Trophoblast cell (in vitro differentiated cells and primary cell): ENCODE data around the gene WDR88.
"Not testable (repeated sequence)": the region's sequence is repeated elsewhere in the genome, so short reads cannot be mapped to it uniquely, and the experiment has no call there.

Experiments
- DNase-seq, 2 donors: peaks; one replicate each; pipeline ENCODE4 v3.0.0-alpha.2; 2016
- H2AFZ ChIP-seq: 2 replicates; pipeline ENCODE4 v1.6.1; 2013; ENCODE audit warnings: low read length, moderate library complexity, mild to moderate bottlenecking; ENCODE audit not compliant: insufficient read depth, poor library complexity
- H2AK5ac ChIP-seq: 2 replicates; pipeline ENCODE4 v1.6.1; 2013; ENCODE audit warnings: mild to moderate bottlenecking, low read length
- H2BK120ac ChIP-seq: 2 replicates; pipeline ENCODE4 v1.6.1; 2013; ENCODE audit warnings: low read length, mild to moderate bottlenecking, moderate library complexity; ENCODE audit not compliant: insufficient read depth, poor library complexity
- H2BK12ac ChIP-seq: 2 replicates; pipeline ENCODE4 v1.6.1; 2013; ENCODE audit warnings: mild to moderate bottlenecking, low read length, moderate library complexity
- H2BK5ac ChIP-seq: 2 replicates; pipeline ENCODE4 v1.6.1; 2013; ENCODE audit warnings: low read length, low read depth, moderate library complexity, mild to moderate bottlenecking; ENCODE audit not compliant: poor library complexity
- H3K14ac ChIP-seq: 2 replicates; pipeline ENCODE4 v1.6.1; 2013; ENCODE audit warnings: mild to moderate bottlenecking, low read length
- H3K18ac ChIP-seq: 2 replicates; pipeline ENCODE4 v1.6.1; 2013; ENCODE audit warnings: mild to moderate bottlenecking, low read length
- H3K23ac ChIP-seq: 2 replicates; pipeline ENCODE4 v1.6.1; 2013; ENCODE audit warnings: low read length
- H3K27ac ChIP-seq: 2 replicates; pipeline ENCODE4 v1.5.1; 2013; ENCODE audit warnings: low read depth, mild to moderate bottlenecking, inconsistent platforms, low read length, moderate library complexity
- H3K27me3 ChIP-seq: 2 replicates; pipeline ENCODE4 v1.6.1; 2013; ENCODE audit warnings: inconsistent platforms, mild to moderate bottlenecking, low read length, moderate library complexity; ENCODE audit not compliant: insufficient read depth
- H3K36me3 ChIP-seq, 2 experiments: 1 replicate in 1 of 2; 2 replicates in 1 of 2; pipeline ENCODE4 v1.6.1; 2013; ENCODE audit warnings: low read length in 2 of 2, mild to moderate bottlenecking in 2 of 2, moderate library complexity in 1 of 2; ENCODE audit not compliant: insufficient read depth in 2 of 2, control insufficient read depth in 1 of 2
- H3K4ac ChIP-seq: 2 replicates; pipeline ENCODE4 v1.6.1; 2013; ENCODE audit warnings: low read depth, mild to moderate bottlenecking, low read length, moderate library complexity
- H3K4me1 ChIP-seq, 2 experiments: 1 replicate in 1 of 2; 2 replicates in 1 of 2; pipeline ENCODE4 v1.6.1; 2013; ENCODE audit warnings: low read length in 2 of 2, mild to moderate bottlenecking in 2 of 2, moderate library complexity in 1 of 2; ENCODE audit not compliant: insufficient read depth in 2 of 2, control insufficient read depth in 1 of 2
- H3K4me2 ChIP-seq: 2 replicates; pipeline ENCODE4 v1.6.1; 2013; ENCODE audit warnings: inconsistent platforms, mild to moderate bottlenecking, low read length, moderate library complexity
- H3K4me3 ChIP-seq: 2 replicates; pipeline ENCODE4 v1.5.1; 2013; ENCODE audit warnings: mild to moderate bottlenecking, low read depth, low read length, inconsistent platforms
- H3K79me1 ChIP-seq: one replicate; pipeline ENCODE4 v1.6.1; 2013; ENCODE audit warnings: low read length
- H3K79me2 ChIP-seq: 2 replicates; pipeline ENCODE4 v1.6.1; 2013; ENCODE audit warnings: low read length, mild to moderate bottlenecking; ENCODE audit not compliant: control insufficient read depth, insufficient read depth, poor library complexity
- H3K9ac ChIP-seq: 2 replicates; pipeline ENCODE4 v1.6.1; 2013; ENCODE audit warnings: mild to moderate bottlenecking, low read length
- H3K9me3 ChIP-seq: 2 replicates; pipeline ENCODE4 v1.6.1; 2013; ENCODE audit warnings: low read depth, mild to moderate bottlenecking, control low read depth, inconsistent platforms, low read length; ENCODE audit not compliant: insufficient read depth
- H4K12ac ChIP-seq: 2 replicates; pipeline ENCODE4 v1.6.1; 2013; ENCODE audit warnings: low read depth, mild to moderate bottlenecking, low read length, moderate library complexity
- H4K8ac ChIP-seq: 2 replicates; pipeline ENCODE4 v1.6.1; 2013; ENCODE audit warnings: low read depth, mild to moderate bottlenecking, low read length, moderate library complexity
- H4K91ac ChIP-seq: one replicate; pipeline ENCODE4 v1.6.1; 2013; ENCODE audit warnings: low read depth, mild to moderate bottlenecking, low read length, moderate library complexity
- WGBS: extraction: QIAGEN DNeasy Blood & Tissue Kit; methylation state at CpG from one replicate; pipeline ENCODE4 v1.1.7; 2013; ENCODE audit warnings: missing lambda C conversion rate; ENCODE audit not compliant: insufficient read length, insufficient coverage; ENCODE audit errors: extremely low coverage; 5-methylcytosine and 5-hydroxymethylcytosine counted together

The WDR88 gene

GRCh38 chr19:33208904-33209849 lies 77.3 kb downstream of the WDR88 start:
- Histone ChIP-seq H2AFZ (no peak overlapping the region), H3K4me3 (no peak overlapping the region)
- no CpG with 5 or more reads among the region's 24 CpGs for WGBS

GRCh38 chr19:33209850-33210230 lies 77.9 kb downstream of the WDR88 start:
- not testable (repeated sequence) for H3K79me2 ChIP-seq, H3K4me2 ChIP-seq, H3K9ac ChIP-seq, H4K8ac ChIP-seq, H4K91ac ChIP-seq, H3K9me3 ChIP-seq, H3K27ac ChIP-seq, DNase-seq, H2BK5ac ChIP-seq, H3K4me3 ChIP-seq, H3K23ac ChIP-seq, H2BK120ac ChIP-seq, H3K27me3 ChIP-seq, H3K18ac ChIP-seq, H2BK12ac ChIP-seq, H3K36me3 ChIP-seq, H3K79me1 ChIP-seq, H2AFZ ChIP-seq, H3K4me1 ChIP-seq, H3K4ac ChIP-seq, H4K12ac ChIP-seq, H2AK5ac ChIP-seq, H3K14ac ChIP-seq
- no CpG with 5 or more reads among the region's 7 CpGs for WGBS

More at GRCh38 chr19:33208904-33209849, 77.3 kb downstream of the WDR88 start:
- Histone ChIP-seq H3K79me2 (no peaks in the 10 kb centered on the region), H3K9me3 (no peaks in the 10 kb centered on the region), H3K23ac (no peak overlapping the region), H3K27me3 (no peaks in the 10 kb centered on the region), H3K9ac (no peak overlapping the region), H2BK120ac (no peak overlapping the region), H2BK12ac (no peak overlapping the region), H3K36me3 (peaks cover 0 to 4% of the 10 kb centered on the region in 2 experiments), H3K14ac (no peak overlapping the region), H3K18ac (no peak overlapping the region), H4K8ac (no peak overlapping the region), H2AK5ac (no peak overlapping the region), H3K27ac (no peak overlapping the region), H3K4me1 (no peaks in the 10 kb centered on the region), H4K12ac (no peak overlapping the region), H4K91ac (no peak overlapping the region), H3K4ac (no peak overlapping the region), H3K4me2 (no peak overlapping the region), H2BK5ac (no peak overlapping the region), H3K79me1 (no peaks in the 10 kb centered on the region)
- no peak for DNase-seq

GRCh38 chr19:33210266-33210940 lies 78.5 kb downstream of the WDR88 start:
- Histone ChIP-seq H4K12ac (no peak overlapping the region), H2BK120ac (no peak overlapping the region), H3K4me1 (no peaks in the 10 kb centered on the region), H2AFZ (no peak overlapping the region), H3K9ac (no peak overlapping the region), H4K8ac (no peak overlapping the region), H3K79me1 (no peaks in the 10 kb centered on the region), H3K14ac (no peak overlapping the region), H3K18ac (no peak overlapping the region), H3K27me3 (no peaks in the 10 kb centered on the region), H3K36me3 (peaks cover 0 to 4% of the 10 kb centered on the region in 2 experiments), H2BK5ac (no peak overlapping the region), H3K4ac (no peak overlapping the region), H3K23ac (no peak overlapping the region), H2BK12ac (no peak overlapping the region), H3K4me2 (no peak overlapping the region), H4K91ac (no peak overlapping the region), H2AK5ac (no peak overlapping the region), H3K4me3 (no peak overlapping the region), H3K27ac (no peak overlapping the region), H3K9me3 (no peaks in the 10 kb centered on the region), H3K79me2 (no peaks in the 10 kb centered on the region)
- WGBS = no CpG with 5 or more reads among the region's 22 CpGs
- DNase-seq = no peak

- no peaks in the 10 kb centered on the region for H3K9me3 ChIP-seq
- no peak for DNase-seq
- no peak overlapping the region for H2BK120ac ChIP-seq
- no peak overlapping the region for H4K12ac ChIP-seq
- H3K9ac ChIP-seq = no peak overlapping the region
- H2BK5ac ChIP-seq = no peak overlapping the region
- no CpG with 5 or more reads among the region's 17 CpGs for WGBS
- H3K18ac ChIP-seq = no peak overlapping the region
- no peak overlapping the region for H2BK12ac ChIP-seq
- no peaks in the 10 kb centered on the region for H3K4me1 ChIP-seq
- H3K27me3 ChIP-seq = no peaks in the 10 kb centered on the region
- no peak overlapping the region for H3K27ac ChIP-seq
- H3K4me3 ChIP-seq = no peak overlapping the region
- H3K4me2 ChIP-seq = no peak overlapping the region
- H2AFZ ChIP-seq = no peak overlapping the region
- no peak overlapping the region for H2AK5ac ChIP-seq
- H3K14ac ChIP-seq = no peak overlapping the region
- H4K8ac ChIP-seq = no peak overlapping the region
- H3K79me2 ChIP-seq = no peaks in the 10 kb centered on the region
- H3K79me1 ChIP-seq = no peaks in the 10 kb centered on the region
- no peak overlapping the region for H3K23ac ChIP-seq
- no peaks in the 10 kb centered on the region for H3K36me3 ChIP-seq
- H3K4ac ChIP-seq = no peak overlapping the region
- no peak overlapping the region for H4K91ac ChIP-seq
These were observed 80.0 kb downstream of the WDR88 start for GRCh38 chr19:33211794-33212435.
